Esophagus squamous epithelium (tissue), 4 donors: ENCODE results near the gene LRRFIP2.

ENCODE experiments used
- CTCF ChIP-seq, 6 experiments: fragments of 450-650 bp in 4 of 6; fragments of 200-600 bp in 2 of 6; sonication (generic) in 2 of 6; IDR thresholded peaks; one replicate each; pipeline ENCODE4 v1.5.1; 2016 to 2019; ENCODE audit warnings: antibody characterized with exemption in 6 of 6, mild to moderate bottlenecking in 4 of 6, moderate library complexity in 4 of 6
- POLR2A ChIP-seq, 4 donors: fragments of 450-650 bp; IDR thresholded peaks; one replicate each; pipeline ENCODE4 v1.6.1; 2017; ENCODE audit warnings: antibody characterized with exemption in 4 of 4, mild to moderate bottlenecking in 4 of 4, moderate library complexity in 3 of 4

- no peak for TF ChIP-seq CTCF (IDR thresholded peaks at IDR 0.05)
- no peak for TF ChIP-seq POLR2A (IDR thresholded peaks at IDR 0.05)
Measured at GRCh38 chr3:37198996-37199395, 24.6 kb upstream of the LRRFIP2 start.
